NOMO-1 treated with DMSO at 0.1 percent for 48 hours (cell line): ENCODE measurements around the gene SNAI3.

Experiments
- DNase-seq: peaks from one replicate; lab custom pipeline; 2025; ENCODE audit not compliant: unreplicated experiment; lab: John Stamatoyannopoulos, UW

SNAI3 gene

GRCh38 chr16:88691924-88692560 lies 5.7 kb upstream of the SNAI3 start:
- DNase-seq, result peak; percentile 80

GRCh38 chr16:88691129-88691813 lies 5.0 kb upstream of the SNAI3 start:
- no peak for DNase-seq

GRCh38 chr16:88690341-88691128 lies 4.2 kb upstream of the SNAI3 start:
- DNase-seq, result no peak

- DNase-seq, result no peak
Measured at GRCh38 chr16:88688013-88688778, 1.9 kb upstream of the SNAI3 start.

- no peak for DNase-seq
Measured at GRCh38 chr16:88687676-88688012, 1.3 kb upstream of the SNAI3 start.

GRCh38 chr16:88687254-88687576 lies 908 bp upstream of the SNAI3 start:
- no peak for DNase-seq

GRCh38 chr16:88686062-88686438 lies 257 bp downstream of the SNAI3 start:
- no peak for DNase-seq

- DNase-seq, result peak; percentile 79
Measured at GRCh38 chr16:88685156-88686061, 898 bp downstream of the SNAI3 start.

- no peak for DNase-seq
Measured at GRCh38 chr16:88684569-88685155, 1.6 kb downstream of the SNAI3 start.

GRCh38 chr16:88681709-88682451 lies 4.4 kb downstream of the SNAI3 start:
- DNase-seq, result peak; percentile 98

- peak; percentile 23 for DNase-seq
Measured at GRCh38 chr16:88681084-88681680, 5.1 kb downstream of the SNAI3 start.

GRCh38 chr16:88680554-88681083 lies 5.7 kb downstream of the SNAI3 start:
- no peak for DNase-seq

GRCh38 chr16:88678224-88678979 lies 7.9 kb downstream of the SNAI3 start:
- no peak for DNase-seq

GRCh38 chr16:88677721-88678120 lies 8.6 kb downstream of the SNAI3 start:
- DNase-seq, result no peak

- no peak for DNase-seq
Measured at GRCh38 chr16:88676502-88677242, 9.6 kb downstream of the SNAI3 start.

- DNase-seq, result no peak
Measured at GRCh38 chr16:88673716-88674379, 12.5 kb downstream of the SNAI3 start.

- DNase-seq, result no peak
Measured at GRCh38 chr16:88672776-88673175, 13.5 kb downstream of the SNAI3 start.
